Germinal center (tissue), 1 donor: ENCODE data around the gene TTBK1.

Experiments used
- DNase-seq: peaks from one replicate; pipeline ENCODE4 v3.0.0; 2012; ENCODE audit warnings: mixed read lengths, low spot score

TTBK1 gene

DNA sequence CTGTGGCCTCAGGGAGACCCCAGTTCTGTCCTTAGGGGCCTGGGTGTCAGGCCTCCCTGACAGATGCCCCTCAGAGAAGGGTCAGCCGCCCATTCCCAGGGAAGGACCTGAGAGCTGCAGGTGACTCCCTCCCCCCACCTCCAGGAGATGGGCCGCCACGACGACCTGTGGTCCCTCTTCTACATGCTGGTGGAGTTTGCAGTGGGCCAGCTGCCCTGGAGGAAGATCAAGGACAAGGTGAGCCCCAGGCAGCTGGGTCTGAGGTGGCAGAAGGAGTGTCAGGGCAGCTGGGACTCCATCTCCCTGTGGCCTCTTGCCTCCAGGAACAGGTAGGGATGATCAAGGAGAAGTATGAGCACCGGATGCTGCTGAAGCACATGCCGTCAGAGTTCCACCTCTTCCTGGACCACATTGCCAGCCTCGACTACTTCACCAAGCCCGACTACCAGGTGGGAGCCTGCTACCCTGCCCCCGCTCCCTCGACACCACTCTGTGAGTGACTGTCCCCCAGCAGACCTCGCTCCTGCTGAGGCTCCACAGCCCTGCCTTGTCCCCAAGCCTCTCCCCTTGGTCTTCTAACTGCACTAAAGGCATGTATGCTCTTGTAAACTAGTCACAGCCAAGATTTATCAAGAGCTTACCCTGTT, 12.2 kb downstream of the TTBK1 start:
- no peak for DNase-seq

DNA sequence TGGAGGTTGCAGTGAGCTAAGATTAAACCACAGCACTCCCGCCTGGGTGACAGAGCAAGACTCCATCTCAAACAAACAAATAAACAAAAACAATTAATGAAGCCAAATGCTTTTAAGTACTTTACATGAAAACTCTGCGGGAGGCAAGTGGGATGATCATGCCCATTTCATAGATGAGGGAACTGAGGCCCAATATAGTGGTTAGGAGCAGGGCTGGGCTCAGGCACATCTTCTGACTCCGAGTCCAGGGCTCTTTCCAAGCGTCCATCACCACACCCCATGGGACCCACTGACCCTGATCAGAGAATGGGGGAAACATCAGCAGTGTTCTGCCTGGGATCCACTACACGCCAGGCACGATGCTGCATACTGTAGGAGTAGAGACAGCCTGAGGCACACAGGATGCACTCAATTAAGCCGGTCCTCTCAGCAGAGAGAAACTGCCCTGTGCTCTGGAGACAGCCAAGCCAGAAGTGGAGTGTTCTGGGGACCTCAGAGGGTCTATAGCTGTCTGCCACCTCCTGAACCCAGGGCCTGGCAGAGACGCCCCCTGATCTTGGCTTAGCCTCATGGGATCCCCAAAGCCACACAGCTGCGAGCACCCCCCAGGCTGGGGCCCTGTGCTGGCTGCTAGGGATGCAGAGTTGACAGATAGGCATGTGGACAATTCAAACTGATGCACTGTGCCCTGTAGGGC, 13.5 kb downstream of the TTBK1 start:
- DNase-seq = no peak

DNA sequence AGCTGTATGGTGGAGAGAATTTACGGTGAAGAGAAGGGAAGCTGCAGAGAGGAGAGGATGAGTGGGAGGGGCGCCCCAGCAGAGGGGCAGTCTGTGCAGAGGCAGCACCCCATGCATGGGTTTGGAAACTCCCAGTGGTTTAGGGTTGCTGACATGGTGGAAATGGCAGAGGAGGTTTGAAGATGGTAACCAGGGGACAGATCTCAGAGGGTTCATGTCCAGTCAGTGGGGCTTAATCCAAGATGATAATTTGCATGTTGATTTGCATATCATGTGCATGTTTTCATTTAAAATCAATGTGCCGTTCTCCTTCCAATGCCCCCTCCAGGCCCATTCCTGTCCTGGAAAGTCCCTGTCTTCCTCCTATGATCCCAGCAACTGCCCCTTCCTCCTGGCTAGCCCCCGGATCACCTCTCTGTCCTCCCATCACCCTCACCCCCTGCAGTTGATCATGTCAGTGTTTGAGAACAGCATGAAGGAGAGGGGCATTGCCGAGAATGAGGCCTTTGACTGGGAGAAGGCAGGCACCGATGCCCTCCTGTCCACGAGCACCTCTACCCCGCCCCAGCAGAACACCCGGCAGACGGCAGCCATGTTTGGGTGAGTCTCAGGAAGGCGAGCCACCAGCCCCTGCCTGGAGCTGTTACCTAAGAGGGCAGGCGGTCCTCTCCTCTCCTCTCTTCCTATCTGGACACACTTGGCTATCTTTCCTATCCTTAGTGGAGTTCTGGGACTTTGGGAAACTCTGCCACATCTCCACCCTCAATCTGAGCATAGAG, 14.3 kb downstream of the TTBK1 start:
- DNase-seq = no peak

DNA sequence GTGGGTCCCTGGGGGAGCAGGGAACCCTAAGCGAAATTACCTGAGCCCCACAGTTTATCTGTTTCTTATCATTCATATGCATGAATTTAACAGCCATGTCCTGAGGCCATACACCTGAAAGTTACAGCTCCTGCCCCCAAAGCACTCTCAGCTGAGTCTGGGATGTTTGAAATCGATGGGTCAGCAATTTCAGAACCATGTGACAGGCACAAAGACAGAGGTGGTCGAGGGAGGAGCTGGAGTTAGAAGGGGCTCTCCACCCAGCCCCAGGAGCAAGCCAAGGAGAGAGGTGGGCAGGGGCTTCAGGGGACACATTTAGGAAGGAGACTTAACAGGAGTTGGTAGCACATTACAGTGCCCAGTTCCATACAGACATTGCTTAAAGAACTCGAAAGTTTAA, 14.9 kb downstream of the TTBK1 start:
- no peak for DNase-seq

DNA sequence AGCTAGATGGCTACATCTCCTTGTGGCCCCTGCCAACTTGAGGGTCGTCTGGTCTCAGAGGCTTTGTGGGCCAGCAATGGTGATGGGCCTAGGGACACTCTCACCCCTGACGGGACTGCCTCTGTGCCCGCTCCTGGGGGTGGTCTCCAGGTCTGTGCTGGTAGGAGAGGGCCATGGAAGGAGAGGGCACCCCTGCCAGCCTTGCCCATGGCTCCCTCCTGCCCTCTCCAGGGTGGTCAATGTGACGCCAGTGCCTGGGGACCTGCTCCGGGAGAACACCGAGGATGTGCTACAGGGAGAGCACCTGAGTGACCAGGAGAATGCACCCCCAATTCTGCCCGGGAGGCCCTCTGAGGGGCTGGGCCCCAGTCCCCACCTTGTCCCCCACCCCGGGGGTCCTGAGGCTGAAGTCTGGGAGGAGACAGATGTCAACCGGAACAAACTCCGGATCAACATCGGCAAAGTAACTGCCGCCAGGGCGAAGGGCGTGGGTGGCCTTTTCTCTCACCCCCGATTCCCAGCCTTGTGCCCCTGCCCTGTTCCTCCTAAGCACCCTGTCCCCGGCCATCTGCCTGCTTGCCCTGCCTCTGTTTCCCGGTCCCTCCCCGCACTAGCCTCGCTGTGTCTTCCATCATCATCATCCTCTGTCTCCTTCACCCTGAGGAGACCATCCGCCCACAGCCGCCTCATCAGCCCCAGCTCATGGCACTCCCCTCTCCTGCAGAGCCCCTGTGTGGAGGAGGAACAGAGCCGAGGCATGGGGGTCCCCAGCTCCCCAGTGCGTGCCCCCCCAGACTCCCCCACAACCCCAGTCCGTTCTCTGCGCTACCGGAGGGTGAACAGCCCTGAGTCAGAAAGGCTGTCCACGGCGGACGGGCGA, 15.8 kb downstream of the TTBK1 start:
- DNase-seq = no peak

DNA sequence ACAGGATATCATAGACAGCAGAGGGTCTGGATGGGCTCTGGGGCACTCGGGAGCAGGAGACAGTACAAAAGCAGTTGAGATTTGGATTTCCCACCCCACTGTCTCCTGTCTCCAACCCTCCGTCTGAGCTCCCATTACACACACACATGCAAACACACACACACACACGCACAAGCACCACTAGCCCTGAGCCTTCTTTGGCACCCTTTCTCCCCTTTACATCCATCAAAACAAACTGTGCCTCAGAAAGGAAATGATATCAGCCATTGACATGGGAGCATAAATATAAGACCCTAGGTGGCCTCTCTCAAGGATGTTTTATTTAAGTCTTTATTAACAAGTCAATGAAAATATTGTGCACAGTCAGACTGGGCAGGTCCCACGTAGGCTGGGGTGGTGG, 17.5 kb downstream of the TTBK1 start:
- DNase-seq = no peak

DNA sequence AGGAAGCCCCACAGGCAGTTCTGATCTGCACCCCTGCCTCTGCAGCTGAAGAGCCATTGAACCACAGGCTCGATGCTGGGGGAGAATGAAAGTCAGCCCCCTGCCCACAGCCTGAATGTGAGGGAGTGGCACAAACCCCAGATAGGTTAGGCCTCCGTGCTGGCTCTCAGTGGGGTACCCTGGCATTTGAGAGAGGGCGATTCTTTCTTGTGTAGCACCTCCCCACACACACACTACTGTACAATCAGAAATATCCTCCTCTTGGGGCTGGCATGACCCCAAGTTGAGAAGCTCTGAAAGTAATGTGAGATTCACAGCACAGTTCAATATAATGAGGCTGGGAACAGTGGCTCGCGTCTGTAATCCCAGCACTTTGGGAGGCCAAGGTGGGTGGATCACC, 17.9 kb downstream of the TTBK1 start:
- no peak for DNase-seq

DNA sequence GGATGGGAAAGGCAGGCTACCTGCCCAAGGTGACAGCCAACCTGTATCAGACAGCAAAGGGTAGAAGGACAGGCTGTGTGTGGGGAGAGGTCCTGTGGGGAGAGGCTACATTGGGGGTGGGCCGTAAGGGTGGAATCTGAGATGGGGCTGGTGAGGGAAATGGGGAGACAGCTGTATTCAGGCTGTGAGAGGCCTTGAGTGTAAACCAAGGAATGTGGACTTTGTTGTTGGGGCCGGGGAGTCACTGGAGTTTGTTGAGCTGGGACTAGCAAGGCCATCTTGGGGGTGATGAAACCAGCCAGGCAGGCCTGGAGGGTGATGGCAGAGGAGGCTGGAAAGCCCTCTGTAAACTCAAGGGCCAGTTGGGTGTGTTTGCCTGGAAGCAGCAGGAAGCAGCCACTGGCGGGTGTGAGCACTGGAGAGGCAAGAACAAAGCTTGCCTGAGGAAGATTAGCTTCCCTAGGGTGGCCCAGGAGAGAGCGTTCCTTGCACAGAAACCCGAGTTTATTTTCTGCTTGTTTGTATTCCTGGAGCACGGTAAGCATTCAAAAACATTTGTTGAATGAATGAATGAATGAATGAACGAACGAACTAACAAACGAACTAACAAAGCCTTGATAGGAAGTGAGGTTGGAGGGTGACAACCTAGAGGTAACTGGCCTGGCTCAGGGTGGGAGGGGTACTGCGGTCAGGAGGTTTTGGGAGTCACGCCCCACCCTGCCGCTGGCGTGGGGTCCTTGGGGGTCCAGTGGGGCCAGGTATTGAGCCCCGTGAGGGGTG, 18.9 kb downstream of the TTBK1 start:
- no peak for DNase-seq

DNA sequence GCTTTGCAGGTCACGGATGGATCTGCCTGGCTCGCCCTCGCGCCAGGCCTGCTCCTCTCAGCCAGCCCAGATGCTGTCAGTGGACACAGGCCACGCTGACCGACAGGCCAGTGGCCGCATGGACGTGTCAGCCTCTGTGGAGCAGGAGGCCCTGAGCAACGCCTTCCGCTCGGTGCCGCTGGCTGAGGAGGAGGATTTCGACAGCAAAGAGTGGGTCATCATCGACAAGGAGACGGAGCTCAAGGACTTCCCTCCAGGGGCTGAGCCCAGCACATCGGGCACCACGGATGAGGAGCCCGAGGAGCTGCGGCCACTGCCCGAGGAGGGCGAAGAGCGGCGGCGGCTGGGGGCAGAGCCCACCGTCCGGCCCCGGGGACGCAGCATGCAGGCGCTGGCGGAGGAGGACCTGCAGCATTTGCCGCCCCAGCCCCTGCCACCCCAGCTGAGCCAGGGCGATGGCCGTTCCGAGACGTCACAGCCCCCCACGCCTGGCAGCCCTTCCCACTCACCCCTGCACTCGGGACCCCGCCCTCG, 19.6 kb downstream of the TTBK1 start:
- no peak for DNase-seq

DNA sequence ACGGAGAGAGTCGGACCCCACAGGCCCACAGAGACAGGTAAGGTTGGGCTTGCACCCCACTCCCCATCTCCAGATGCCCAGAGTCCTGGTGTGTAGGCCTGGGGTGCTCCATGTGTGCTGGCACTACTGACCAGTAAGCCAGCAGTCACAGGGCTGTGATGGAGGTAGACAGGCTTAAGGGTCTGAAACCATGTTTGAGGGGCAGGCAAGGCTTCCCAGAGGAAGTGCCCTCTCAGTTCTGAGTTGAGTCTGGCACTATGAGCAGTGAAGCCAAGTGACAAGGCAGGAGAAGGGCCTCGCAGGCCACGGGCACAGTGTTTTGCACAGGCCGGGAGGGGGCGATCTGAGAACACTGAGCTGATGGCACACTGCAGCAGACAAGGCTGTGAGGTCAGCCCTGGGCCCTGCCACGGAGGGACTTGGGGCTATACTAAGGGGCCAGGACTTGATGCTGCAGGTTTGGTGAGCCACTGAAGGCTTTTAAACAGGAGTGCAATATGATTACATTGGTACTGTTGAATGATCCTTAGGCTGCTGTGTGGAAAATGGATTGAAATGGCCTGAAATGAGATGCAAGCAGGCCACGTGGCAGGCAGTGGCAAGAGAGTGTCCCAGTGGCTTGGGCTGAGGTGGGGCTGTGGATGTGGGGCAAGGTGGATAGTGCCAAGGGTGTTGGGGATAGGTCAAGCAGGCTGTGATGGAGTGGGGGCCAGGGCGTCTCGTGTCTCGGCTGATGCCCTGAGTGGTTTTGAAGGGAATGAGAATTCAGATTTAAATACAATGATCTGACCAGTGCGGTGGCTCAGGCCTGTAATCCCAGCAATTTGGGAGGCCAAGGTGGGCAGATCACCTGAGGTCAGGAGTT, 20.3 kb downstream of the TTBK1 start:
- peak; percentile 86 for DNase-seq

DNA sequence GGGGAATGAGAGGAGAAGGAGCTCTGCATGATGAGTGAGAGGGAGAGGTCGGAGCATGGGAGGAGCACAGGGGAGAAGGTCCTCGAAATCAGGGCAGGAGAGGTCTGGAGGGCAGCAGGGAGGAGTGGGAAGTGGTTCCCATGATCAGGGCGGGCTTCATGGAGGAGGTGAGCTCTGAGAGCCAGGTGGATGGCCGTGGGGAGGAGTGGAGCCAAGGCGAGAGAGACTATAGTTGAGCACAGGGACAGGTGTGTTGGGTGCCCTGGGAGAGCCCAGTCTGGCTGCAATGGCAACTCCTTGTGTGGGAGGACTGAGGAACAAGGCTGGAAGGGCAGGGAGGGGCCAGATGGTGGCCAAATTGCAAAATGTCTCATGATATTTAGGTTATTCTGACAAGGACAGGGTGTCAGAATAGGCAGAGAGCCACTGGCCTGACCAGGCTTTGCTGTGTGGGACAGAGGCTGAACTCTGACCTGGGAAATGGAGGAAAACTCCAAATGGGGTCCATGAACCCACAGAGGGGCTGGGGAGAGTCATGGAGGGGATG, 21.4 kb downstream of the TTBK1 start:
- DNase-seq = no peak

DNA sequence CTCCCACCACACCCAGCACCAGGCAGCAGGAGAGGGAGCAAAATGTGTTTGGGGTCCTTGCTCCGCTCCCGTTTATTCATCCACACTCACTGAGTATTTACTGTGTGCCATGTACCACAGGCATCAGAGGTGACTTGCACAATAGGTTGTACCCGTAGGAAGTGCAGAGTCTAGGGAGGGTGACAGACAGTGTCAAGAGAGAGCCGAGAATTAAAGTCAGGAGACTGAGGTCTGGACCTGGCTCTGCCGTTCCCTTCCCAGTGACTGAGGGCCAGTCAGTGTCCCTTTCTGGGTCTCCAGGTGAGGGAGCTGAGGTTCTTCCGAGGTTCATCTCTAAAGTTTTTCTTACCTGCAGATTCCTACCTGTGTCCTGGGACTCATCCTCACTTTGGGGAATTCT, 22.3 kb downstream of the TTBK1 start:
- DNase-seq = no peak

DNA sequence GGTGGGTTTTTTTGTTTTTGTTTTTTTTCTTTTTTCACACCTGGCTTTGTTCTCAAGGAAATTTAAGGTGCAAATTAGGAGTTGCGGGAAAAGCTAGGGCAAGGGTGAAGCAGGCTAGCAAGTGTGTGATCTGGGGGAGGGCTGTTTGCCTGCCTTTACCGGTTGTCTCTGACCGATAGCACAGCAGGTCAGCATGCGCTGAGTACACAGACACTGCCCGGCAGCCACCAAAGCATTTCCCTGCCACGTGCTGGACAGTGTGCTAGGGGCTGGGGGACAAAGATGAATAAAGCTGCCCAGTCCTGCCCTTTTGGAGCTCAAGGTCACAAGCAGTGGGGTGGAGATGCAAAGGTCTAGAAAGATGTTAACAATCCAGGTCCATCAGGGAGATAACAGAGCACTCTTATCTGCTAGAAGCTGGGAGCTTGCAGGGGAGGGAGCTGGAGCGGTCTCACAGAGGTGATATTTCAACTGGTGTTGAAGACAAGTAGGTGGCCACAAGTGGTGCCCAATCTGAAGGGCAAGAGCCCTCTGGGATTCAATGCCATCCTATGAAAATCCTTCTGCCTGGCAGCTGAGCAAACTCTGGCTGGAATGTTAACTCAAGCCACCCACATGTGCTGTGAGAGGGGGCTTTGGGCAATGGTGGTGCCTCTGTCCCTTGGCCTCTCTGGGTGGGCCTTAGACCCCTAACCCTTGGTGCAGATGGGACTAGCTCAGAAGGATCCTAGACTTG, 24.5 kb downstream of the TTBK1 start:
- no peak for DNase-seq

DNA sequence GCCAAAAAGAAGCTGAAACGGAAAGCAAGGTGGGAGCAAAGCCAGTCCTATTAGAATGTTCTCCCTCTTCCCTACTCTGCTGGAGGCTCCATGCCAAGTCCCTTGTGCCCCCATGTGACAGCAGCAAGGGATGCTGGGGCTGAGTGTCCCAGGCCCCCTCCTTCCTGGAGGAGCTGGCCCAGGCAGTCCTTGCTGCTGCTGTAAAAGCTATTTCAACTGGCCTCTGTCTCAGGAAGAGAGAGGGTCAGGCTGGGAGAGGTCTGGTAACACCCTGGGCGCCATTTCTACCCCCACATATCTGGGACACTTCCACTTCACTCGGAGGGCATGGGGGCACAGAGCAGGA, 25.0 kb downstream of the TTBK1 start:
- no peak for DNase-seq

DNA sequence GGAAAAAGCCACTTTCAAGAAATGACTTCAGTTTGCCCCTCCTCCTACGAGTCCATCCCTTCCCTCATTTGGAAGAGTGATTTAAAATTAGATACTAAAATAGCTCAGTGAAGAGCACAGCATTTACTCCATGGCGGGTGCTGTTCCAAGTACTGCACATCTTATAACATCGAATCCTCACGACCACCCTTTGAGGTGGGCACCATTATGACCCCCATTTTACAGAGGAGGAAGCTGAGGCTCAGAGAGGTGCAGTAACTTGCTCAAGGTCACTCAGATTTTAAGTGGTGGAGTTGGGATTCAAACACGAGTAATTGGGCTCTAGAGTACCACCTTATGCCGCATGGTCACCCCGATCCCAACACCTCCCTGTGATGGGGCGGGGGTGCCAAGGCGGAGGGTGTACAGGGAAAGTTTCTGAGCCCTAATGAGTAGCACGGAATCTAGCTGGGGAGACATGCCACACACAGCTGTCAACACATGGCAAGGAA, 25.5 kb downstream of the TTBK1 start:
- DNase-seq = no peak

DNA sequence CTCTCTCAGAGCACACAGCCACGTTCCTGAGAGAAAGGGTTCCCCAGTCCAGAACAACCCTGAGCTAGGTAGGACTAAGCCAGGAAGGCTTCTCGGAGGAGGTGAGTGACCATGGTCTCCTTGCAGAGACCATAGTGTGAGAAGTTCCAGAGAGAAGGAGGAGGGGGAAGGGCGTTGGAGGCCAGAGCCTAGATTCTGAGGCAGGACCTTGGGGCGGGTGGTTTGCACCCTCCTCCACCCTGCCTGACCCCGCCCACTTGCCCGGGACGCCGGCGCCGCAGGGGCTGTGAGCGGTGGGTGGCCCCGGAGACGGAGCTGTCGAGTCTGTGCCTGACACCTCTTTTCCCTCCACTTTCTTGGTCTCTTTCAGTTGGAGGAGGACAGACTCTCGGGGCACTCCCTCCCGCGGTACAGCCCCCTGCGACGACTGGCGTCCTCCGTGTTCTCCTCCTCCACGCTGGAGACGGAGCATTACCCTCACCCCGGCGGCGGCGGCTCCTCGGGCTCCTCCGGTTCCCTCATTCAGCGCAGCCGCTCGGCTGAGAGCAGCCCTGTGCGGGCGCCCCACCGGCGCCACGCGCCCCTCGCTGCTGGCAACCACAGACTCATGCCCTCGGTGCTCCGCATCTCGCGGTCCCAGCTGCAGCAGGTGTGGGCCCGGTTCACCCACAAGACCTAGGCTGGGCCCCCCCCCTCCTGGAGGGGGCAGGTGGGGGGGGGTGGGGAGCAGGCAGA, 26.2 kb downstream of the TTBK1 start:
- DNase-seq = peak; percentile 57

DNA sequence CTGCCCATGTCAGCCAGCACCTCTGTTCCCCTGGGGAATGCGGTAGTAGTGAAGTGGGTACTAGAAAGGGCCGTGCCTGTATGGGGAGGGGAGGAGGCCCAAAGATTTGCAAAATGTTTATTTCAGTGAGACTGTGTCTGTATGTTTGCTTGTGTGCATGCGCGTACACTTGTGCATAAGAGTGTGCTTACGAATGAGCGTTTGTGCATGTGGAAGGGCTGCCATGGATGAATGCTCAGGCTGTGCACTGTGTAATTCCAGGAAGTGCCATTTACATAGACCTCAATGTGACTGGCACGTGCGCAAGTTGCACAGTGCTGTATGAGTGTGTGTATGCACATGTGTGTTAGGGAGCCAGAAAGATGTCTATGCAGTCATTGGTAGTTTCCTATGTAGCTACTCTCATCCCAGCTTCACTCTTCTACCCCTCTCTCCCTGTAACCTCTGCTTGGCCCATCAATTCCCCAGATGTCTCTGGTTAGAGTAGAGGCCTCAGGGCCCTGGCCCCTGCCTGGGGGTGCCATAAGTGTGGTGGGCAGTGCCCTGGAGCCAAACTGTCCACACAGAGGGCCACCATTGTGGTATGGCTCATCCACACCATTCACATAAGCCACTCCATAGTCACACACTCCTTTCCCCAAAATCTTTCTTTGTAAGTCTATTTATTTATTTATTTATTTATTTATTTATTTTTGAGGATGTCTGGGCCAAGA, 28.0 kb downstream of the TTBK1 start:
- peak; percentile 77 for DNase-seq

DNA sequence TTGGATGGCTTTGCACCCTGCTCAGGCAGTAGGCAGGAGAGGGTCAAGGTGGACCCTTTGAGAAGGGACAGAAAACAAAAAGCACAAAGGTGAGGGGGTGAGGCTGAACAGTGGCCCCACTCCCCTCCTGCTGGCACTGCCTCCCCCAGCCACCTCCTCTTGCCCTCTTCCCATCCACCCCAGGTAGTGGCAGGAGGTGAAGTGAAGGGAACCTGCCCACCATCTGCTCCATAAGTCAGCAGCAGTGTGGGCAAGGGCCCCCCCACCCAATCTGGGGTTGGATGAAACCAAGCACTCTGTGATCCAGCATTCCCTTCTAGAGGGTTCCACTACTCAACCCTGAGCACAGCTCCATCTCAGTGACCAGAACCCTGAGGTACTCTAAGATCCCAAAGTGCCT, 28.7 kb downstream of the TTBK1 start:
- no peak for DNase-seq
